ENCODE measurements around the gene LTBP4.
A peak's percentile ranks its signal among the peaks of the same experiment; 100 is the strongest.

DNA sequence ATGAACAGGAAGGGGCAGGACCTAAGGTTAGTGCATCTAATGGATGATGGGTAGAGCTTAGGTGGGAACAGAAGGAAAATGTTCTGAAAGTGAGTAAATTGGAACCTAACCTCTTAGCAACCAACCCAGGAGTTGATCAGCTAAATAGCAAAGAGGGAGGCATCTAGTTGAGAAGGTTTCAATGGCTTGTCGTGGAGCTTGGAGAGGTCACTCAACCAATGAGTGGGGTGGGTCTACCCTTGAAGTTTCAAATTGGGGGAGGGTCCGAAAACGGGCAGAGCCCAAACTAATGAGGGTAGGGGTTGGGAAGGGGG, 30.2 kb upstream of the LTBP4 start:
- TF ChIP-seq, protein P1, sequence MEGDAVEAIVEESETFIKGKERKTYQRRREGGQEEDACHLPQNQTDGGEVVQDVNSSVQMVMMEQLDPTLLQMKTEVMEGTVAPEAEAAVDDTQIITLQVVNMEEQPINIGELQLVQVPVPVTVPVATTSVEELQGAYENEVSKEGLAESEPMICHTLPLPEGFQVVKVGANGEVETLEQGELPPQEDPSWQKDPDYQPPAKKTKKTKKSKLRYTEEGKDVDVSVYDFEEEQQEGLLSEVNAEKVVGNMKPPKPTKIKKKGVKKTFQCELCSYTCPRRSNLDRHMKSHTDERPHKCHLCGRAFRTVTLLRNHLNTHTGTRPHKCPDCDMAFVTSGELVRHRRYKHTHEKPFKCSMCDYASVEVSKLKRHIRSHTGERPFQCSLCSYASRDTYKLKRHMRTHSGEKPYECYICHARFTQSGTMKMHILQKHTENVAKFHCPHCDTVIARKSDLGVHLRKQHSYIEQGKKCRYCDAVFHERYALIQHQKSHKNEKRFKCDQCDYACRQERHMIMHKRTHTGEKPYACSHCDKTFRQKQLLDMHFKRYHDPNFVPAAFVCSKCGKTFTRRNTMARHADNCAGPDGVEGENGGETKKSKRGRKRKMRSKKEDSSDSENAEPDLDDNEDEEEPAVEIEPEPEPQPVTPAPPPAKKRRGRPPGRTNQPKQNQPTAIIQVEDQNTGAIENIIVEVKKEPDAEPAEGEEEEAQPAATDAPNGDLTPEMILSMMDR (IDR thresholded peaks at IDR 0.05): no peak
- peak in 1 of 2 donors; percentile 2 for TF ChIP-seq POLR2A (IDR thresholded peaks at IDR 0.05)

Data from tibial nerve (tissue), 3 donors.